Natural killer cell treated with Interleukin-12 subunit alpha and Interleukin-12 subunit beta and Interleukin-15 and Interleukin-18, amount 100 ng/mL, for 72 hours (primary cell): ENCODE results near the gene SH3PXD2B. TPM values are rescaled to one million over a fixed set of nuclear protein-coding genes. Genes with fewer than 3 reads are reported as not detected.
"Not testable (repeated sequence)": the region's sequence is repeated elsewhere in the genome, so short reads cannot be mapped to it uniquely, and the experiment has no call there.

Experiments
- ATAC-seq, 2 donors: fragments of 150-1000 bp; cut with Tn5 transposase in 1 of 2; sonication (Bioruptor Pico), chemical (Tn5 transposase) in 1 of 2; 2 replicates each; pipeline ENCODE4 v1.10.0; 2021
- DNase-seq: peaks from one replicate; pipeline ENCODE4 v3.0.0; 2022; ENCODE audit warnings: low spot score
- H3K27ac Mint-ChIP-seq, 2 donors: 1 replicate in 1 of 2; 2 replicates in 1 of 2; pipeline ENCODE4 v1.8.0; 2022; ENCODE audit warnings: mixed read lengths in 2 of 2, mild to moderate bottlenecking in 1 of 2, moderate library complexity in 1 of 2
- H3K27me3 Mint-ChIP-seq, 2 donors: 1 replicate in 1 of 2; 2 replicates in 1 of 2; pipeline ENCODE4 v1.8.0; 2022; ENCODE audit warnings: mixed read lengths in 2 of 2
- H3K36me3 Mint-ChIP-seq: one replicate; pipeline ENCODE4 v1.8.0; 2022; ENCODE audit warnings: mixed read lengths
- H3K4me1 Mint-ChIP-seq, 2 donors: 1 replicate in 1 of 2; 2 replicates in 1 of 2; pipeline ENCODE4 v1.8.0; 2022; ENCODE audit warnings: low read depth in 2 of 2, mixed read lengths in 2 of 2, mild to moderate bottlenecking in 1 of 2
- H3K4me3 Mint-ChIP-seq: one replicate; pipeline ENCODE4 v1.8.0; 2022; ENCODE audit warnings: mixed read lengths
- H3K9me3 Mint-ChIP-seq: 2 replicates; pipeline ENCODE4 v1.8.0; 2022; ENCODE audit warnings: mixed read lengths
- total RNA-seq, 2 donors: library from RNA; stranded (reverse); gene quantifications; one replicate each; pipeline ENCODE4 v1.2.3, GENCODE V29; 2022

The SH3PXD2B gene
- total RNA-seq, 2 donors from 2014 or later: 0.08 to 0.33 TPM

DNA sequence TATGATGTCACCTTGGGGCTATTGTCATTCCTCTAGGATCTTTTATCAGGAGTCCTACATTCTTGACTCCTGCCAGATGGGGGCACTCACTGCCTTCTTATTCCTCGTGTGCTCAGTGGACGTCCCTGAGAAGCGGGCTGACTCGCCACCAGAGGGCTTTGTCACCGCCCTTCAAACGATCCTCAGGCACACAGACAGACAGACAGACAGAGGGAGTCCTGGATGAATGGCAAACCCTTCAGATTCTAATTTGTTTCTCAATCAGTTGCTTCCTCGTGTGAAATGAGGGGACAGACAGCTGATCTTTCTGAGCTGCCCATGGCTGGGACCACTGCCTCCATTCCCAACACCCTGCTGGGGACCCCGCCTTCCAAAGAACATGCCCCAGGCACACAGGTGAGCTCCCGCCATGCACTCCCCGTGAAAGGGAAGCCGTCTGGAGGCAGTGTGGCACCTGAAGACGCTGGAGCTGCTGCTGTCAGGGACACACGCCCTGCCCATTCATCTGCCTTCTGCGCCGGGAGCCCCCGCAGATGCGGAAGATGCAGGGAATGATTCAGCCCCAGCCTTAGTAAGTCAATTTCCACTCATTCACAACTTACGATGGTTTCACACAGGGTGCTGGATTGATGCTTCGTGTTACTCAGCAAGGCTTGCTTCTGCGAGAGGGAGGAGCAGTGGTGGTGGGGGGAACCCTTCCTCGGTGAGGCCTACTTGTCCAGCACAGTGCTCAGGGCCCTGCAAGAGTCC, 24.9 kb upstream of the SH3PXD2B start:
- no peaks in the 10 kb centered on the region for H3K4me1 Mint-ChIP-seq

DNA sequence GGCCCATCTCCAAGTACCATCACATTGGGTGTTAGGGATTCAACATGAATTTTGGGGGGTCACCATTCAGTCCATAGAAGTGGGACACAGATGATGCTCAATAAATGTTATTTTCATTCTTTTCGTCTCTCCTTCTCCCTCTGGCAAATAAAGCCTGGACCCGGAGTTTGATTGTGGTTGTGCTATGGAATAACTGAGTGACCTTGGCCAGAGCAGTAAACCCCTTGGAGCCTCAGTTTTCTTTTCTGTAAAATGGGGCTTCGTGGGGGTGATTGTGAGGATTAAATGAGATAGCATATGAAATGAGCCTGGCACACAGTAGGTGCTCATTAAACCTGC, 24.3 kb upstream of the SH3PXD2B start:
- H3K4me1 Mint-ChIP-seq, H3K36me3 Mint-ChIP-seq, H3K4me3 Mint-ChIP-seq, DNase-seq, H3K27ac Mint-ChIP-seq, H3K9me3 Mint-ChIP-seq, ATAC-seq: not testable (repeated sequence)
- peaks cover 5 to 17% of the 10 kb centered on the region in 2 donors for H3K27me3 Mint-ChIP-seq

More for the DNA sequence above, 24.9 kb upstream of the SH3PXD2B start:
- Mint-ChIP-seq H3K4me3 (no peak overlapping the region), H3K9me3 (no peaks in the 10 kb centered on the region), H3K27me3 (peaks cover 4 to 11% of the 10 kb centered on the region in 2 donors), H3K36me3 (no peaks in the 10 kb centered on the region), H3K27ac (no peak overlapping the region)
- ATAC-seq (peak; percentile 79 to 84), DNase-seq (no peak)

DNA sequence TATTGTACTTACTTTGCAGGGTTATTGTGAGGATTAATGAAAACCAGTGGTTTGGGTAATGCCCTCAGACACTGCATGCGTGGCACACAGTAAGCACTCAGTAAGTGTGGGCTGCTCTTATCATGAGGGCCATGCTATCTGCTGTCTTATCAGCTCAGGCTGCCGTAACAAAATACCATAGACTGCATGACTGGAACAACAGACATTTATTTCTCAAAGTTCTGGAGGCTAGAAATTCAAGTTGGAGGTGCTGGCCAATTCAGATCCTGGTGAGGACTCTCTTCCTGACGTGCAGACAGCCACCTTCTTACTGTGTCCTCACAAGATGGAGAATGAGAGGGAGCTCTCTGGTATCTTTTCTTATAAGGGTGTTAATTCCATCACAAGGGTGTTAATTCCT, 23.9 kb upstream of the SH3PXD2B start:
- no peaks in the 10 kb centered on the region for H3K4me1 Mint-ChIP-seq
- no peak overlapping the region for H3K4me3 Mint-ChIP-seq
- peaks cover 8 to 21% of the 10 kb centered on the region in 2 donors for H3K27me3 Mint-ChIP-seq
- no peak overlapping the region for H3K27ac Mint-ChIP-seq
- no peak for DNase-seq
- no peaks in the 10 kb centered on the region for H3K36me3 Mint-ChIP-seq
- no peaks in the 10 kb centered on the region for H3K9me3 Mint-ChIP-seq
- ATAC-seq: no peak

DNA sequence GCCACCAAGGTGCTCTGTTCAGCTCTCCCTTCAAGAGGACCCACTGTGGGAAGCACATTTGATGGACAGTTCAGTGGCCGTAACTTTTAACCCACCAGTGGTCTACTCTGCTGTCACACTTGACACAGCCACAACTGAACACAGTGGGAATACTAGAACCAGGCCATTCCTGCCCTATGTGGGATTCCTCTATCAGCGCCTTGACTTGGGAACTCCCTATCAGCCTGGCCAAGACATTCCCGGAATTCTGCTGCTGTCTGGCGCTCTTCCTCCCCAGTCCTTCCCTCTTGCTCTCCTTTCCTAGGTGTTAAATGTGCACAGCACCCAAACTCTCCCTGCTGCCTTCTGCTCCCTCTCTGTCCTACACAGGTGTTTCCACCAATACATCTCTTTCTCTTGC, 23.1 kb upstream of the SH3PXD2B start:
- Mint-ChIP-seq H3K27me3 (peaks cover 8 to 22% of the 10 kb centered on the region in 2 donors), H3K27ac (no peak overlapping the region), H3K36me3 (no peaks in the 10 kb centered on the region), H3K4me3 (no peak overlapping the region), H3K4me1 (no peaks in the 10 kb centered on the region), H3K9me3 (no peaks in the 10 kb centered on the region)
- ATAC-seq (no peak), DNase-seq (no peak)

DNA sequence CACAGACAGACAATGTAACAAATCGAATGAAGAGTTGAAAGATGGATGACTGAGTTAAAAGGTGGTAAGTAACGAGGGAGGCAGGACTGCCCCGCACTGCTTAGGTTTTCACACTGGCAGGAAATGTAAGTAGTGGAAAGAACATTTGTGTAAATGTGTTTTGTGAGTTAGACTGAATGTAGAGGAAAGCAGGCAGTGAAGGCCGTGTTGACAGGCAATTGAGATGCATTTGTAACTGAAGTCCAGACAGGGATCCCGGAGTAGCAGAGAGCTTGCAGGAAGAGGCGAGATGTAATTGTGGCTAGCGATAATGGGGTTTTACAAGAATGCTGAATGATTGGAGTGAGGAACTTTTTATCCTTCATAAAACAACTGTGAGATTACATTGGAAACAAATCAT, 20.0 kb upstream of the SH3PXD2B start:
- DNase-seq (no peak), ATAC-seq (no peak)
- no peaks in the 10 kb centered on the region for H3K9me3 Mint-ChIP-seq
- no peaks in the 10 kb centered on the region for H3K4me1 Mint-ChIP-seq
- no peak overlapping the region for H3K4me3 Mint-ChIP-seq
- H3K27me3 Mint-ChIP-seq: peaks cover 11 to 30% of the 10 kb centered on the region in 2 donors
- H3K36me3 Mint-ChIP-seq: no peaks in the 10 kb centered on the region
- no peak overlapping the region for H3K27ac Mint-ChIP-seq

DNA sequence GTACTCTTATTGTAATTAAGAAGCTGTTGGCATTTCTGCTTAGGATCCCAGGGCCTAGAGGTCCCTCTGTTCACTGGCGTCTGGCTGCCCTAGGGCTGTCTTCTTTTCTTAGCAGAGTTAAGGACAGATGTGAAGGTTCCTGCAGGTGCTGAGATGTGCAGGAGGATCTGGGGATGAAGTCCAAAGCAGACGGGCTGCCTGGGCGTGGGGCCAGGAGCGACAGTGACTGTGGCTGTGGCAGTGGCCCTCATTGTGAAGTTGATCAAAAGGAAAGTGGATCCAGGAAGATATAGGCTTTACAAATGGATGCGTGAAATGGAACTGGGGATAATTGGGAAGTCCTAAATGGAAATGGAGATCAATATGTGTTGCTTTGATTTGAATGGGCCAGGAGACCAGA, 19.1 kb upstream of the SH3PXD2B start:
- H3K27ac Mint-ChIP-seq: no peak overlapping the region
- H3K27me3 Mint-ChIP-seq: peaks cover 14 to 39% of the 10 kb centered on the region in 2 donors
- H3K4me3 Mint-ChIP-seq: no peak overlapping the region
- ATAC-seq: no peak
- no peaks in the 10 kb centered on the region for H3K4me1 Mint-ChIP-seq
- H3K36me3 Mint-ChIP-seq: no peaks in the 10 kb centered on the region
- DNase-seq: no peak
- H3K9me3 Mint-ChIP-seq: no peaks in the 10 kb centered on the region

DNA sequence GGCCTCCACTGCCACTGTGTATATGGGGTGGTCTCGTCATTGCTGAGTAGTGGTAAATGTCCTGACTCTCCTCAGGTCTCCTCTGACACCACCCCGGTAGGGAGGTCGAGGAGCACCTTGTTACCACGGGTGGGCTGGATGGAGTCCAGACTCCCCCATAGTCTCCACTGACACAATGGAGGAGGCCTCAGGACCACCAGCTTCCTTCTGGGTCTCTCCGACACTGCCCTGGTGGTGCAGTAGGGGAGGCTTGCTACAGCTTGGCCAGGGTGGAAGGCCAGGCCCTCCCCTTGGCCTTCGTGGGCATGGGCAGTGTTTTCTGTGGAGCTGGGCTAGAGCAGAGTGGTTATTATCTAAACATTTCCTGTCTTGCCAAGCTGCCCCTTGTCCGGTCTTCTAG, 15.4 kb upstream of the SH3PXD2B start:
- H3K4me3 Mint-ChIP-seq: no peak overlapping the region
- ATAC-seq (peak in 1 of 2 donors; percentile 38), DNase-seq (no peak)
- no peaks in the 10 kb centered on the region for H3K4me1 Mint-ChIP-seq
- no peaks in the 10 kb centered on the region for H3K9me3 Mint-ChIP-seq
- peaks cover 11 to 35% of the 10 kb centered on the region in 2 donors for H3K27me3 Mint-ChIP-seq
- no peak overlapping the region for H3K27ac Mint-ChIP-seq
- no peaks in the 10 kb centered on the region for H3K36me3 Mint-ChIP-seq

DNA sequence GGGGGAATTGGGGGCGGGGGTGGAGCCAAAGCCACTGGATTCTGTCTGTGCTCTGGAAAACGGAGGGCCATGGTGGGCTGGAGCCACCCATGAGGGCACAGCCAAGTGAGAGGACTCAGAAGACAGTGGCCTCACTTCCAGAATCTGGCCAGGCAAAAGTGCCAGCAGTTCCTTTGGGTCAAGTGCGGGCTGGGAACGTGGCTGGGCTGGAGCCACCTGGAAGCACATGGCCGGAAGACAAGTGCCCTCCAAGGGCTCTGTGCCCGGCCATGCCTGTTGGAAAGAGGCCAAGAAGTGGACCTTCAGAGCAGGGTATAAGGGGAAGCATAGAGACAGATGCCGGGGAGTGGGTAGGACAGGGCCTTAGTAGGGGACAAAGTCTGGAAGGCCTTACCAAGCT, 11.7 kb upstream of the SH3PXD2B start:
- Mint-ChIP-seq H3K27ac (no peak overlapping the region), H3K9me3 (no peaks in the 10 kb centered on the region), H3K4me1 (peaks cover 4 to 5% of the 10 kb centered on the region in 2 donors), H3K27me3 (peaks cover 12 to 23% of the 10 kb centered on the region in 2 donors), H3K4me3 (no peak overlapping the region), H3K36me3 (no peaks in the 10 kb centered on the region)
- ATAC-seq (peak in 1 of 2 donors; percentile 50), DNase-seq (no peak)

DNA sequence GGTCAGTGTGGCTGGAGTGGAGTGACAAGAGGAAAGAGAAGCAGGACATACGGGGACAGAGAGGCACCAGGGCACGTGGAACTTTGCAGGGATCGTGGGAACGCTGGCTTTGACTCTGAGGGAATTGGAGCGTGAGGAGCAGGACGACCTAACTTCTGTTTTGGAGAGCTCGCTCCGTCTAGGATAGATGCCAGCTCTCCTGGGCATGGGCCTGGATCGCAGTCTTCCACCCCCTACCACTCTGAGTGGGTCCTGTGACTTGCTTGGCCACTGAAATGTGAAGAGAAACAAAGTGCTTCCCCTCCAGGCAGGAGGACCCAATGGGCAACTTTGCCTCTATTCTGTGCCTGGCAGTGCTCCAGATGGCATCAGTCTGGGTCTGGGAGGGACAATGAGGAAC, 8.7 kb upstream of the SH3PXD2B start:
- DNase-seq: no peak
- peaks cover 7 to 13% of the 10 kb centered on the region in 2 donors for H3K27me3 Mint-ChIP-seq
- no peaks in the 10 kb centered on the region for H3K9me3 Mint-ChIP-seq
- no peak for ATAC-seq
- no peaks in the 10 kb centered on the region for H3K36me3 Mint-ChIP-seq
- no peak overlapping the region for H3K4me3 Mint-ChIP-seq
- no peak overlapping the region for H3K27ac Mint-ChIP-seq
- peaks cover 4 to 5% of the 10 kb centered on the region in 2 donors for H3K4me1 Mint-ChIP-seq

DNA sequence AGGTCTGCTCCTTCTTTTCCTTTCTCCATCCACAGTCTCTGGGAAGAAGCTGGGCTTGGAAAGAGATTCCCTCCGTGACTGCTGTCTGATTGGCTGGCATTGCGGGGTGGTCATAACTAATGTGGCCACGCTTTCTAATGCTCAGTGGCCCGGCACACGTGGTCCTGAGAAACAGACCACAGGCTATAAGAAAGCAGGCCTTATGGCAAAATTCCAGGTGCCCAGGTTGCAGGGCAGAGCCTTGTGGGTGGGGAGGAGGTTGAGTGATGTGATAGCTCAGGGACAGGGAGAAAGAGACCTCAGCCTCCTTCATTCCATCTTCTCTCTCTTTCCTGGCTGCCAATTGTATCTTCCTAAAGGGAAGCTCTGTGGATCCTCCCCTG, 5.4 kb upstream of the SH3PXD2B start:
- DNase-seq: no peak
- H3K27ac Mint-ChIP-seq: no peak overlapping the region
- peaks cover 7 to 8% of the 10 kb centered on the region in 2 donors for H3K4me1 Mint-ChIP-seq
- H3K4me3 Mint-ChIP-seq: no peak overlapping the region
- no peak for ATAC-seq
- no peaks in the 10 kb centered on the region for H3K9me3 Mint-ChIP-seq
- peaks cover 10 to 15% of the 10 kb centered on the region in 2 donors for H3K27me3 Mint-ChIP-seq
- no peaks in the 10 kb centered on the region for H3K36me3 Mint-ChIP-seq

DNA sequence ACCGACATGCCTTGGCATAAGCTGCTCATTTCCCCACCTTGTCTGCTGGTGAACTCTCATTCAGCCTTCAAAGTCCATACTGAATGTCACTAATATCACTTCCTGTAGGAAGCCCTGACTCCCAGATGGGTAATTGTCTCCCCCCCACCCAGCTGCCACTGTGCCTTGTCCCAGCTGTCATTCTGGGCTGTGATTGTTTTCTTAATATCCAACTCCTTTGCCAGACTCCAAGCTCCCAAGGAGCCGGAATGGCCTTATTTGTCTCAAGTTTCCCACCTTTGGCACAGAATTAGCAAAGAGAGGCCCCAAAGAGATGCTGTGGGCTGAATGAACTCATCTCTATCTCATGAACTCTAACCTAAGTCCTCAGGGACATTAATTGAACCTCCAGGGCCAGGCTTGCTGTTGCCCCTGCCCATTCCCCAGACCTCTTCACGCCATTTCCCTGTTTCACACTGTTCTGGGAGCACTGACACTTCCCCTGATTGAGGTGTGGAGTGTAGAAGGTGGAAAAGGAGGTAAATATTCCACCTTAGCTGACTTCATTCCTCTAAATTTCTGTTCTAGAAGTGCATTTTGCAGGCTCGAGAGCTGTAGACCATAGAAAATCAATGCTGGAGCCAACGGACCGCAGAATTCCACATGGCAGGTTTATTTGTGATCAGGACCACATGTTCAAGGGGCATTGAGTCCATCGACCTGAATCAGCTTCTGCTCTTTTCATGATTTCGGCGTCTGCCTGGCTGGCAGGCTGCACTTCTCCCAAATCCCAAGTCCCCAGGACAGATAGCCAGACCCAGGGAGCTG, 4.9 kb upstream of the SH3PXD2B start:
- Mint-ChIP-seq H3K27ac (no peak overlapping the region), H3K4me1 (peaks cover 10% of the 10 kb centered on the region in 2 donors), H3K4me3 (no peak overlapping the region)

DNA sequence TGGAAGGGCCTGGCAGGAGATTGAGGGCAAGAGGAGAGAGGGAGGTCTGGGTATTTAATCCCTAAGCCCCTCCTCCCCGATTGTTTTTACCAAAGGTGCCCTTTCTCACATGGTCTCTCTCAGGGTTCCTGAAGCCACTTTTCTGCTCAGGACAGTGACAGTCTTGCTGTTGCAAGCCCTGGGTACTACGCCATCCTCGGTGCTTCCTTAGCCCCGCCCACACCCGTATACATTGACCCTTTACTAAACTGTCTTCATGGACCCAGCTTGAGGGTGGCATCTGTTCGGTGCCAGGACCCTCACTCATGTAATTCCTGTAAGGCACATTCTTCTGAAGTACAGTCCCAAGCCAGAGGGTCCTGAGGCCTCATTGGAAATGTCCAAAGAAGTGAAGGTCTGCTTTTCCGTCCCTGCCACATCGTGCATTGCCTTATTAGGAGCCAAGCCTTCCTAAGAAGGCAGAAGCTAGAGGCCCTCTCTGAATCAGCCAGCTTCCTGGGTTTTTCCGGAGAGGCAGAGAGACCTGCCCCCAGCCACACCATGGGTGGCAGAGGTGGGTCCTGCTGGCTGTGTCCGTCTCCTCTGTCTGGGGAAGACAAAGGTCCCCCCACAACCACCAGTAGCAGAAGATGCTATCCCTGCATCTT, 1.9 kb upstream of the SH3PXD2B start:
- no peaks in the 10 kb centered on the region for H3K36me3 Mint-ChIP-seq
- no peak for DNase-seq
- H3K4me3 Mint-ChIP-seq: no peak overlapping the region
- no peak for ATAC-seq
- peaks cover 24 to 25% of the 10 kb centered on the region in 2 donors for H3K27me3 Mint-ChIP-seq
- H3K4me1 Mint-ChIP-seq: peaks cover 5 to 14% of the 10 kb centered on the region in 2 donors
- H3K27ac Mint-ChIP-seq: no peak overlapping the region
- no peaks in the 10 kb centered on the region for H3K9me3 Mint-ChIP-seq

More for the DNA sequence above, 4.9 kb upstream of the SH3PXD2B start:
- DNase-seq (no peak), ATAC-seq (no peak)
- no peaks in the 10 kb centered on the region for H3K36me3 Mint-ChIP-seq
- H3K27me3 Mint-ChIP-seq: peaks cover 13 to 16% of the 10 kb centered on the region in 2 donors
- no peaks in the 10 kb centered on the region for H3K9me3 Mint-ChIP-seq

DNA sequence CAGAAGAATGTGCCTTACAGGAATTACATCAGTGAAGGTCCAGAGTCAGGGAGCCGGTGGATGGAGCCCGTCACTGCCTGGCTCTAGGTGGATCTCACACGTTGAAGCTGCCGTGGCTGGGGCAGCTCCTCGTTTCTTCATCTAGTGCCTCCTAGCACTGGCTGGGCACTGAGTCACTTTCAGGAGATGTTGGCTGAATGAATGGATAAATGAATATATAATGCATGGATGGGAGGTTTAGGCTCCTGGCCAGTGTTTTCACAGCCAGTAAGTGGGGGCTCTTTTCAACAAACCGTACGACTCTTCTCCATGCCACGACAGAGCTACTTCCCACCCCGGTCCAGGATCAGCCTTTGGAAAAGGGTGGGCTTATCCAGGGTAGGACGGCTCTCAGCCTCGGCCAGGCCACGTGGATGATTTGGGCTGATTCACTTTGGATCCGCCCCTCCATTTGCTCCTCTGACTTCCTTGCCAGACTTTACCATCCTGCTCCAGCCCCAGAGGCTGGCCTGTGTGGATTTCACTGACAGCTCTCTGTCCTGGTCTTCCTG, 1.3 kb upstream of the SH3PXD2B start:
- Mint-ChIP-seq H3K9me3 (no peaks in the 10 kb centered on the region), H3K4me1 (peaks cover 5 to 16% of the 10 kb centered on the region in 2 donors), H3K27me3 (peaks cover 24 to 26% of the 10 kb centered on the region in 2 donors), H3K4me3 (no peak overlapping the region), H3K36me3 (no peaks in the 10 kb centered on the region), H3K27ac (no peak overlapping the region)
- no peak for ATAC-seq
- no peak for DNase-seq

DNA sequence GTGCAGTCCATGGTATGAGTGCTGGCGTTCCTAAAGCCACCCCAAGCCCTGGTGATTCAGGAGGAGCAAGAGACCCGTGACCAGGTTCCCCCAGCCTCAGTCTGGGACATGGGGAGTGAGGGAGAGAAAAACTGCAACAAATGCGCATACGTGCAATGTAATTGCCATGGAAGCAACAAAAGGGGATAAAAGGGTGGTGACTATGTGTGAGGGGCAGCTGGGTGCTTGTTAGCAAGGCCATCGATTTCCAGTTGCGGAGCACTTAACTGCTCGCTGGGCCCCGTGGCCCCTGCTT, 709 bp upstream of the SH3PXD2B start:
- DNase-seq (no peak), ATAC-seq (no peak)
- Mint-ChIP-seq H3K9me3 (no peaks in the 10 kb centered on the region), H3K27ac (peak overlapping the region in 1 of 2 donors; percentile 28), H3K27me3 (peaks cover 23 to 27% of the 10 kb centered on the region in 2 donors), H3K4me1 (peaks cover 5 to 16% of the 10 kb centered on the region in 2 donors), H3K36me3 (no peaks in the 10 kb centered on the region), H3K4me3 (peak overlapping the region; percentile 86)
